Stimulated activated CD4-positive, alpha-beta T cell treated with anti-CD3 and anti-CD28 coated beads, TNF-alpha, amount 100 ng/mL, for 4 hours (primary cell): ENCODE results near the gene ARHGAP33.

Source experiments
- DNase-seq, 3 experiments: peaks; one replicate each; pipeline ENCODE4 v3.0.0-alpha.2; 2020; ENCODE audit warnings: low read depth in 3 of 3

Gene ARHGAP33

DNA sequence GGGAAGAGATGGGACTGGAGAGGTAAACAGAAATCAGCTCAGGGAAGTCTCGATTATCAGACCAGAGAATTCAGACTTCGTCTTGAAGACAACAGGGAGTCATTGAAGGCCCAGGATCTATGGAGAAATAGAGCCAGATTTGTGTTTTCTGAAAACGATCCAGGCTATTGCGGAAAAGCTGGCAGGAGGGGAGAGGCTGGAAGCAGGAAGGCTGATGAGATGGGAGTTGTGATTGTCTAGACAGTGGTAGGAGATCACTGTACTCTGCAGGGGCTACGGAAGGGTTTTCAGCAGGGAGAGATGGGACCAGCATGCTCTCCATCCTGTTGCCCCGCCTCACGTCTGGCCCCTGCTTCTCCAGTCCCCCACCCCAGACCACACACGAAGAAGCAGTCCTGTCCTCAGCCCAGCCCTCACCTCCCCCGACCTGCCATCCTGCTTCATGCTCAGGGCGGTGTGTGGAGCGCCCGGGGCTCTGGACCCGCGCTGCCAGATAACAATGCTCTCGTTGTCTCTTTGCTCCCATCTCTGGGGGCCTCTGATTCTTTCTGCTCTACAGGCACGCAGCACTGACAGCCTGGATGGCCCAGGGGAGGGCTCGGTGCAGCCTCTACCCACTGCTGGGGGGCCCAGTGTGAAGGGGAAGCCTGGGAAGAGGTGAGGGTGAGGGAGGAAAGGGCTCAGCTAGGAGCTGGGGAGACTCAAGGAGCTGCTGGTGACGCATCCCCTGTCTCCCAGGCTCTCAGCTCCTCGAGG lies 1.9 kb downstream of the ARHGAP33 start:
- DNase-seq, result no peak

DNA sequence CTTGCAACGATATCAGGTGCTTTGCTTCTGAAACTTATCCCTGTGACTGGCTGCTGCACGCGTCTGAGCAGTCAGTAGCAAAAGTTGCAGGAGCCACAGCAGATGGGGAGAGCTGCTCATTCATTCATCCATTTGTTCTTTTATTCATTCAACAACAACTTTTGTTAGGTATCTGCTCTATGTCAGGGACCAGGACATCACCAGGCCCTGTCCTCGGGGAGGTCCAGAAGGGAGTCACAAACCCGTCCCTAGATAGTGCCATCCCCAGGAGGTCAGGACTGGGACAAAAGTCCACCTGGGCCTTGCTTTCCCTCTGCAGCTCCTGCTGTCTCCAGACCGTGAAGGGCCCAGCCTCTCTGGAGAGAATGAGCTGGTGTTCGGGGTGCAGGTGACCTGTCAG lies 2.6 kb downstream of the ARHGAP33 start:
- DNase-seq, result no peak

DNA sequence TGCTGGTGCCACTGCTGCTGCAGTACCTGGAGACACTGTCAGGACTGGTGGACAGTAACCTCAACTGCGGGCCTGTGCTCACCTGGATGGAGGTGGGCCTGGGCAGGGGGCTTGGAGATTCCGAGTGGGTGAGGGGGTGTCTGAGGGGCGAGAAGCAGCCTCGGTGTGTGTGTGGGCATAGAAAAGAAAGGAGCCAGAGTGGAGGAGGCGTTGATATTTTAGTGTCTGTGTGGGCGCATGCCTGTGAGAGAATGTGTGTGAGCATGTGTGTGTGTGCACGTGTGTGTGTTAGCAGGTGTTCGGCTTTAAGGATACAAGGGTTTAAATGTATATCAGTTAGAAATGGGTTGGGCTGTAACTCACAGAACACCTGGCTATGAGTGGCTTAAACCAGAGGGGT lies 3.7 kb downstream of the ARHGAP33 start:
- DNase-seq, result no peak

DNA sequence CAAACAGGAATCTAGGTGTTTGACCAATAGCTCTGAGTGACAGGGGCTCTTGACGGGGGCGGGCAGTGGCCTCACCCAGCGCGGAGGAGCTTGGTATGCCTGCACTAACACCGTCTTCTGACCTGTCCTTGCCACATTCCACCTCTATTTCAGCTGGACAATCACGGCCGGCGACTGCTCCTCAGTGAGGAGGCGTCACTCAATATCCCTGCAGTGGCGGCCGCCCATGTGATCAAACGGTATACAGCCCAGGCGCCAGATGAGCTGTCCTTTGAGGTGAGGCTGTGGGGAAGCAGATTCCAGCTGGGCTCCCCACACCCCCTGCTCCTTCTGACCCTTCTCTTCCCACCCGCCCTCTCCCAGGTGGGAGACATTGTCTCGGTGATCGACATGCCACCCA lies 4.7 kb downstream of the ARHGAP33 start:
- no peak for DNase-seq

DNA sequence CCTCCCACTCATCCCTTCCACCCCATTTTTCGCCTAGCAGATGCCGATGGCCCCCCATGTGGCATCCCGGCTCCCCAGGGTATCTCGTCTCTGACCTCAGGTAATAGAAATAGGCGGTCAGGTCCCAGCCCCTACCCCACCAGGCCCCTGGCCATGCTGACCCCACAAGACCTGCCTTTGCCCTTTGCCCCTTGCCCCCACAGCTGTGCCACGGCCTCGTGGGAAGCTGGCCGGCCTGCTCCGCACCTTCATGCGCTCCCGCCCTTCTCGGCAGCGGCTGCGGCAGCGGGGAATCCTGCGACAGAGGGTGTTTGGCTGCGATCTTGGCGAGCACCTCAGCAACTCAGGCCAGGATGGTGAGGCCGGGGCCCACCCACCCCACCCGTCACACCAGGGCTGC lies 5.4 kb downstream of the ARHGAP33 start:
- no peak for DNase-seq

DNA sequence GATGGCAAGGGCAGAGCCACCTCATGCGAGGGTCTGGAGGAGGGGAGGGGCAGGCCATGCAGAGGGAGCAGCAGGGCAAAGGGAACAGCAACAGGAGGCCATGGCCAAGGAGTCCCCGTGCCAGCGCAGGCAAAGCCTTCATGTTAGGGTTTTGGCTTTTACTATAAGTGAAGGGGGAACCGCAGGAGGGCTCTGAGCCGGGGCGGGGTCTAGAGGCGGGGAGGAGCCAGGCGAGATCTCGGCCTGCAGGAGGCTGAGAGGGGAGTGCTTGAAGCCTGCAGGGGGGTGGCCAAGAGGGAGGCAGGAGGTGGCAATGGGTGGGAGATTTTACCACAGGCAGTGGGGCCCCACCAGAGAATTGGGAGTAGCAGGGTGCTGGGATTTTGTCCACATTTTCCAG lies 6.3 kb downstream of the ARHGAP33 start:
- no peak for DNase-seq

DNA sequence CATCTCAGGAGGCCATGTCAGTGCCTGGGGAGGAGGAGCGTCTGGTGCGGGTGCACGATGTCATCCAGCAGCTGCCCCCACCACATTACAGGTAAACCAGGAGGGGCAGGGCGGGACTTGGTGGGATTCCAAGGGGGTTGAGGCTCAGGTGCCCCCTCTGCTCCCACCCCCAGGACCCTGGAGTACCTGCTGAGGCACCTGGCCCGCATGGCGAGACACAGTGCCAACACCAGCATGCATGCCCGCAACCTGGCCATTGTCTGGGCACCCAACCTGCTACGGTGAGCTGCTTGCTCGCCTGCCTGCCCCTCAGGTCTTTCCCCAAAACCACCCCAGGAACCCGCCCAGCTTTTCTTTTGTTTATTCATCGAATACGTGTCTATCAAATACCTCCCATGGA lies 7.2 kb downstream of the ARHGAP33 start:
- DNase-seq, result no peak

DNA sequence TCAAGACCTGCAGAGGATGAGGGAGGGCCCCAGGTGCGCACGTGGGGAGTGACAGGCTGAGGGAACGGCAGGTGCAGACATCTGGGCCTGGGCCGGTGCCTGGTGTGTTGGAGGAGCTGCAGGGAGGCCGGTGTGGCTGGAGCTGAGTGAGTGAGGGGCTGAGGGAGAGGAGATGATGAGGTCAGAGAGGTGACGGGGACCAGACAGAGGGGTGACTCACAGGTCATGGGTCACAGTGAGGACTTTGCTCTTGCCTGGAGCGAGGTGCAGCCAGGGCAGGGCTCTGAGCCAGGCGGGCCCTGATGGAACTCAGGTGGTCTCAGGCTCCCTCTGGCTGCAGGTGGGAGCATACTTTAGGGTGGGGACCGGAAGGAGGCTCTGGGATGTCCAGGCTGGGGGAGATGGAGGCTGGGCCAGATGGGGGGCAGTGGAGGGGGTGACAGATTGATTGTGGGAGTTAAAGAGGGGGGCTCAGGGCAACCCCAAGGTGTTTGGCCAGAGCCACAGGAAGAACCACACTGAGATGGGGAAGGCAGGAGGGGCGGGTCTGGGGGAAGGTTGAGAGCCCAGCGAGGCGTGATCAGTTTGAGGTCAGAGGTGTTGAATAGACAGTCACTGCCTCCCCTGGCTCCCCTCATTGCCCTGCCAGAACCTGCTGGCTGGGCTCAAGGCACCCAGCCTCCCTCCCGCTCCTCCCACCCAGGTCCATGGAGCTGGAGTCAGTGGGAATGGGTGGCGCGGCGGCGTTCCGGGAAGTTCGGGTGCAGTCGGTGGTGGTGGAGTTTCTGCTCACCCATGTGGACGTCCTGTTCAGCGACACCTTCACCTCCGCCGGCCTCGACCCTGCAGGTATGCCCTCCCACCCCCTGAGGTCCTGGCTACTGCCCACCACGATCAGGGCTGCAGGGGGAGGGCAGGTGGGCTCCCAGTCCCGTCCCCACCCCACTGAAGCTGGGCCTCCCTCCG lies 8.4 kb downstream of the ARHGAP33 start:
- DNase-seq, result no peak

DNA sequence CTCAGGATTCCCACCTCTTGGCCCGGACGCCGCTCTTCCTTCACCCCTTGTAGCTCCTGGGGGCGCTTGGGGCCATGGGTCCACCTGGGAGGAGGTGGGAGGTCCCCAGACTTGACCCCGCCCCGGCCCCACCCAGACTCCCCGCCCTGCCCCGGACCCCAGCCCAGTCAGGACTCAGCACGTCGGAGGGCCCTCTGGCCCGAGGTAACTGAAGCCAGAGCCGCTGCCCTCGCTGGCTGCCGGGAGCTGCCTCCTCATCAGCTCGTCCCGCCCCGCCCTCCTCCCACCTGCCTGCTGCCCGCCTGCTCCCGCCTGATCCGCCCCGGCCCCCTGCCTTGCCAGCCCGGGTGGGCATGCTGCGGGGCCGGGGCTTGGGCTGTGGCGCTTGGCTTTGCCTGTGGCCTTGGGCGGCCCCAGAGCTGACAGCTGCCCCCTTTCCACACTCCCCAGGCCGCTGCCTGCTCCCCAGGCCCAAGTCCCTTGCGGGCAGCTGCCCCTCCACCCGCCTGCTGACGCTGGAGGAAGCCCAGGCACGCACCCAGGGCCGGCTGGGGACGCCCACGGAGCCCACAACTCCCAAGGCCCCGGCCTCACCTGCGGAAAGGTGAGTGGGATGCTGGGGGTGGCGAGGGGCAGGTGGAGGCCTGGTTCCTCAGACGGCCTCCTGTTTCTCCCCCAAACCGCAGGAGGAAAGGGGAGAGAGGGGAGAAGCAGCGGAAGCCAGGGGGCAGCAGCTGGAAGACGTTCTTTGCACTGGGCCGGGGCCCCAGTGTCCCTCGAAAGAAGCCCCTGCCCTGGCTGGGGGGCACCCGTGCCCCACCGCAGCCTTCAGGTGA lies 9.4 kb downstream of the ARHGAP33 start:
- no peak for DNase-seq

DNA sequence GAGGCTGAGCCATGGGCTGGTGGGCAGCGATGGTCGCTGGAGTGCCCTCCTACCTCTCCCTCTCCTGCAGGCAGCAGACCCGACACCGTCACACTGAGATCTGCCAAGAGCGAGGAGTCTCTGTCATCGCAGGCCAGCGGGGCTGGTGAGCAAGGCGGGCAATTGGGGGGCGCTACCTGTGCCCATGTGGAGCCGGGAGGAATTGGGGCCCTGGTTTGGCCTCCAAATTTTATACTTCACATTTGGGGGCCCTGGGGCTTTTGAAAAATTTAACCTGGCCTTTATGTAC lies 9.9 kb downstream of the ARHGAP33 start:
- DNase-seq, result no peak

DNA sequence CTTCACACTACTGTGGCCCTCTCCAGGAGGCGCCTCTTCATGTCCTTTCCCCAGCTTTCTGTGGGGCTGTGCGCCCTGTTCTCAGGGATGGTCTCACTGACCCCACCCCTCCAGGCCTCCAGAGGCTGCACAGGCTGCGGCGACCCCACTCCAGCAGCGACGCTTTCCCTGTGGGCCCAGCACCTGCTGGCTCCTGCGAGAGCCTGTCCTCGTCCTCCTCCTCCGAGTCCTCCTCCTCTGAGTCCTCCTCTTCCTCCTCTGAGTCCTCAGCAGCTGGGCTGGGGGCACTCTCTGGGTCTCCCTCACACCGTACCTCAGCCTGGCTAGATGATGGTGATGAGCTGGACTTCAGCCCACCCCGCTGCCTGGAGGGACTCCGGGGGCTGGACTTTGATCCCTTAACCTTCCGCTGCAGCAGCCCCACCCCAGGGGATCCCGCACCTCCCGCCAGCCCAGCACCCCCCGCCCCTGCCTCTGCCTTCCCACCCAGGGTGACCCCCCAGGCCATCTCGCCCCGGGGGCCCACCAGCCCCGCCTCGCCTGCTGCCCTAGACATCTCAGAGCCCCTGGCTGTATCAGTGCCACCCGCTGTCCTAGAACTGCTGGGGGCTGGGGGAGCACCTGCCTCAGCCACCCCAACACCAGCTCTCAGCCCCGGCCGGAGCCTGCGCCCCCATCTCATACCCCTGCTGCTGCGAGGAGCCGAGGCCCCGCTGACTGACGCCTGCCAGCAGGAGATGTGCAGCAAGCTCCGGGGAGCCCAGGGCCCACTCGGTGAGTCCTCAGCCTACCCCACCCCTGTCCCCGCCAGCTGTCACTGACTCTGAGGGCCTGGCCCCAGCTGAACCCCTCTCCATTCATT lies 11.2 kb downstream of the ARHGAP33 start:
- DNase-seq, result no peak

DNA sequence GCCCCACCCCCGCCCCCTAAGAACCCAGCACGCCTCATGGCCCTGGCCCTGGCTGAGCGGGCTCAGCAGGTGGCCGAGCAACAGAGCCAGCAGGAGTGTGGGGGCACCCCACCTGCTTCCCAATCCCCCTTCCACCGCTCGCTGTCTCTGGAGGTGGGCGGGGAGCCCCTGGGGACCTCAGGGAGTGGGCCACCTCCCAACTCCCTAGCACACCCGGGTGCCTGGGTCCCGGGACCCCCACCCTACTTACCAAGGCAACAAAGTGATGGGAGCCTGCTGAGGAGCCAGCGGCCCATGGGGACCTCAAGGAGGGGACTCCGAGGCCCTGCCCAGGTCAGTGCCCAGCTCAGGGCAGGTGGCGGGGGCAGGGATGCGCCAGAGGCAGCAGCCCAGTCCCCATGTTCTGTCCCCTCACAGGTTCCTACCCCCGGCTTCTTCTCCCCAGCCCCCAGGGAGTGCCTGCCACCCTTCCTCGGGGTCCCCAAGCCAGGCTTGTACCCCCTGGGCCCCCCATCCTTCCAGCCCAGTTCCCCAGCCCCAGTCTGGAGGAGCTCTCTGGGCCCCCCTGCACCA lies 11.9 kb downstream of the ARHGAP33 start:
- DNase-seq, result no peak

DNA sequence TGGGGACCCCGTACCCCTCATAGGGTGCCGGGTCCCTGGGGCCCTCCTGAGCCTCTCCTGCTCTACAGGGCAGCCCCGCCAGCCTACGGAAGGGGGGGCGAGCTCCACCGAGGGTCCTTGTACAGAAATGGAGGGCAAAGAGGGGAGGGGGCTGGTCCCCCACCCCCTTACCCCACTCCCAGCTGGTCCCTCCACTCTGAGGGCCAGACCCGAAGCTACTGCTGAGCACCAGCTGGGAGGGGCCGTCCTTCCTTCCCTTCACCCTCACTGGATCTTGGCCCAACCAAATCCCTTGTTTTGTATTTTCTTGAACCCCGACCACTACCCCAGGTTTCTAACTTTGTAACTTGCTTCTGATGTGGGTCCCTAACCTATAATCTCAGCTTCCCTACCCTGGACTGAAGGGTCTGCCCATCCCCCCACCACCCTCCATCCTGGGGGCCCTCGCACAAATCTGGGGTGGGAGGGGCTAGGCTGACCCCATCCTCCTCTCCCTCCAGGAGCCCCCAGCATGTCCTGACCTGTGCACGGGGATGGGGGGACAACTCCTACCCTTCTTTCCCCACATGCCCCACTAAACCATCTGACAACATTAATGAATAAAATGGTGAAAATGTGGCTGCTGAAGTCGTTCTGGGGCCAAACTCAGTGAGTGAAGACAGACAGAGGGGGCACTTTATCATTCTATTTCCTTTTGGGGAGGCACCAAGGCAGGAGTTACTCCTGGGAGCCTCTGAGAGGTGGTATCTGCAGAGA lies 13.0 kb downstream of the ARHGAP33 start:
- no peak for DNase-seq

DNA sequence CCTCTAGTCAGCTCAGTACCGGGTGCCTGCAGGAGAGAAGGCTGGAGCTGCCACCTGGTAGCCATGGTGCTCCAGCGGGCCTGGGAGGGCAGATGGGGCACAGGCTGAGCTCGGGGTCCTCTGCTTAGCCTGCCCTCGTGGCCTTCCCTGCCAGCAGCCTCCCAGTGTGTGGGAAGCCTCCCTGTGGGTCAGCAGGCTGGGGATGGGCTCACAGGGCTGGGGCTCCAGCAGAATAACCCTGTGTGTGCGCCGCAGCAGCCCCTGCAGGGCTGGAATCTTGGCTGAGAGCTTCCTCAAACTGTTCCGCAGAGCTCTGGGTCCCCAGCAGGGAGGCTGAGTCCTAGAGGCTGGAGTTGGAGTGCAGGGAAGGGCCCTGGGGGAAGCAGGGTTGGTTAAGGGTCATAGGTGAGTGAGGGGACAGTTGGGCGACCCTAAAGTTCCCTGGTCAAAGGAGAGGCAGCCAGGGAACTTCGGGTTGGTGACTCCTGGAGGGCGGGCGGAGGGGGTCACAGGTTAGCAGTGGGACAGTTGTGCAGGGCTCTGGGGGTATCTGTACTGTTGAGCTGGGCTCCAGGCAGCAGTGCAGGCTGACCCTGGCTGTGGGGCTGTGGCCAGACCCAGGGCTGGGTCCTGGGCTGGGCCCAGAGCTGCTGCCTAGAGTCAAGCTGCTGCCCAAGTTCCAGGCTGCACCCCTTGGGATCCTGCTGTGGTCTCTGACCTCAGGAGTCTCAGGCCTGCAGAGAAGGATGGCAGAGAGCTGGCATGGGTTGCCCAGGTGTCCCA lies 14.0 kb downstream of the ARHGAP33 start:
- DNase-seq, result no peak

DNA sequence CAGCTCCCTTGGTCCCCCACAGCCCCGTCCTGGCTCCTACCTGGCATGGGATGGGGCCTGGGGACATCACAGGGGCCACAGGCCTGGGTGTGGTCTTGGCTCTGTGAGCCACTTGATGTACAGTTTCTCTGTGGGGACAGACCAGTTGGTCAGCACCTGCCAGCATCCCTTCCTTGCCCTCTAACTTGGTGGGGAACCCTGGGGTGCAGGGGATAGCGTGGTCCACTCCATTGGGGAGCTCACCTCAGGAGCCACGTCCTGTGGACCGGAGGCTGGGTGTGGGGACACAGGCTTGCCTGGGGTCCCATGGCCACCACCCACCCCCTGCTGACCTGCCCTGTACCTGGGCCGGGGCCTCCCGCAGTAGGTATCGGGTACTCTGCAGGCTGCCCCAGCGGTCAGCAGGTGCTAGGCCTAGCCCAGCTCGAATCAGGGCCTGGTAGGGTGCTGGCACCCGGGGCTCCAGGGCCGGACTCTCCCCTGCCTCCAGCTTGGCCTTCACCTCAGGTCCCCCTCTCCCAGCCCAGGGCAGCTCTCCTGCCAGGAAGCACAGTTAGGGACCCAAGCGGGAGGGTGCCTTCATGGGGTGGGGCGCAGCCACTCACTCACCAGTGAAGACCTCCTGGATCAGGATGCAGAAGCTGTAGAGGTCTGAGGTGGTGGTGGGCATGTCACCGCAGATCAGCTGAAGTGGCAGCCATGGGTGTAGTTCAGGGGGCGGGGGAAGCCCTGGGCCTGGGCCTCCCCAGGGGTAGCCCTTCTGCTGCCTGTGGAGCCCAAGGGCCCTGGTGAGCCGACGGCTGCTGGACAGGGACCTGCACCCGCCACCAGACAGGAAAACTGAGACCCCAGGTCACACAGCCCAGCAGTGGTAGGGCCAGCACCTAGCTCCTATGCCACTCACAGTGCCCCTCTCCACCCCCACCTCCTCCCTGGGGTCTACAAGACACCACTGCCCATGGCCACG lies 14.9 kb downstream of the ARHGAP33 start:
- DNase-seq, result no peak

DNA sequence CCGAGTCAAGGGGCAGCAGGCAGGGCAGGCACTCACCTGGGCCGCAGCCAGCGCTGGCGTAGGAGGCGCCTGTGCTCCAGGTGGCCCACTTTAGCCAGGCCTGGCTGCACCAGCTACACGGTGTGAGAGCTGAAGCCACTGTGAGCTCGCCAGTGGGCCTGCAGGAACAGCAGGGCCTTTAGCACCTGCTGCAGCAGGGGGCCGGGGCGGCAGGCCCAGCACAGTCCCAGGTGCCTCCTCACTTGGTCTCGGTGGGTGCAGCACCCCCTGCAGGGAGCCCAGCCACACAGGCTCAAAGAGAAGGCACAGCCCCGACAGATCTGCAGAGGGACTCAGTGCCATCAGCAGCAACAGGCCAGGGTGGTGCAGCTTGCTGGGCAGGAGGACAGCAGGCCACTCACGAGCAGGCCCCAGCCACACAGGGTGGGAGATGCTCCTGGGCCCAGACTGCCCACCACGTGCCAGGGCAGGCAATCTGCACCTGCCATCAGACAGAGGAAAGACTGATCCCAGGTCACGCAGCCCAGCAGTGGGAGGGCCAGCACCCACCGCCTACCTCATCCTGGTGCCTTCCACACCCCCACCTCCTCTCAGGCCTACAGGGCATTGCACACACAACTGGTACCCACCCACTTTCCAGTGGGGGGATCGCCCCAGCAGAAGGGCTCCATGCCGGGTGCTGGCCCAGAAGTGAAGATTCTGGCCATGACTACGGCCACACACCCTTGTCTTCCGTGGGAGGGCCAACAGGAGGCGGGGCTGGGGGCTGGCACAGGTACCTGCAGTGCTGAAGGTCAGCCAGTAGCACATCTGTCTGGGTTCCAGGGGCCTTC lies 15.8 kb downstream of the ARHGAP33 start:
- no peak for DNase-seq

DNA sequence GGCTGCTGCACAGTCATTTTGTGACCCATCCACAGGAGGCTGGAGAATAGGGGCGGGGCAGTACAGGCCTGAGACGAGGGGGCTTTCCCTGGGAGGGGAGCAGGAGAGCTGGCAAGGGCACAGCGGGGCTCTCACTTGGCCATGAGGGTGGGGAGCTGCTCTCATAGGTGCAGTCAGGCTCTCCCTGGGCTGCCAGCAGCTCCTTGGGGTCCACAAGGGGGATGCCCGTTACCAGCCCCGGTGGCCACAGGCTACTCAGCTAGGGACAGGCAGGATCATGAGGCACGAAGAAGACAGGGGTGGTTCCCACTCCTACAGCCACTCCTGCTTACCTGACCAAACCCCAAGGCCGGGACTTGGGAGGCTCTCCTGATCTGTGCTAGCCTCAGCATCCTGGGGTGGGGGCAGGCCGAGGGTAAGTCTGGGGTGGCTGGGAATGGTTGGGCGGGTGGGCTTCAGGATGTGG lies 16.5 kb downstream of the ARHGAP33 start:
- DNase-seq, result no peak
